Upper lobe of left lung (tissue), 4 donors: Measurements from ENCODE around the gene MT1H.

ENCODE experiments used
- POLR2A ChIP-seq, 4 donors: fragments of 450-650 bp; IDR thresholded peaks; one replicate each; pipeline ENCODE4 v1.5.1; 2016 to 2017; ENCODE audit warnings: antibody characterized with exemption in 4 of 4, mild to moderate bottlenecking in 2 of 4
- TF ChIP-seq, protein P1 (sequence below), 6 experiments: fragments of 450-650 bp in 4 of 6; fragments of 200-600 bp in 2 of 6; sonication (generic) in 2 of 6; IDR thresholded peaks; one replicate each; pipeline ENCODE4 v1.5.1; 2016 to 2019; ENCODE audit warnings: antibody characterized with exemption in 6 of 6

- TF ChIP-seq, protein P1, sequence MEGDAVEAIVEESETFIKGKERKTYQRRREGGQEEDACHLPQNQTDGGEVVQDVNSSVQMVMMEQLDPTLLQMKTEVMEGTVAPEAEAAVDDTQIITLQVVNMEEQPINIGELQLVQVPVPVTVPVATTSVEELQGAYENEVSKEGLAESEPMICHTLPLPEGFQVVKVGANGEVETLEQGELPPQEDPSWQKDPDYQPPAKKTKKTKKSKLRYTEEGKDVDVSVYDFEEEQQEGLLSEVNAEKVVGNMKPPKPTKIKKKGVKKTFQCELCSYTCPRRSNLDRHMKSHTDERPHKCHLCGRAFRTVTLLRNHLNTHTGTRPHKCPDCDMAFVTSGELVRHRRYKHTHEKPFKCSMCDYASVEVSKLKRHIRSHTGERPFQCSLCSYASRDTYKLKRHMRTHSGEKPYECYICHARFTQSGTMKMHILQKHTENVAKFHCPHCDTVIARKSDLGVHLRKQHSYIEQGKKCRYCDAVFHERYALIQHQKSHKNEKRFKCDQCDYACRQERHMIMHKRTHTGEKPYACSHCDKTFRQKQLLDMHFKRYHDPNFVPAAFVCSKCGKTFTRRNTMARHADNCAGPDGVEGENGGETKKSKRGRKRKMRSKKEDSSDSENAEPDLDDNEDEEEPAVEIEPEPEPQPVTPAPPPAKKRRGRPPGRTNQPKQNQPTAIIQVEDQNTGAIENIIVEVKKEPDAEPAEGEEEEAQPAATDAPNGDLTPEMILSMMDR (IDR thresholded peaks at IDR 0.05): no peak
- no peak for TF ChIP-seq POLR2A (IDR thresholded peaks at IDR 0.05)
These were observed 32.8 kb upstream of the MT1H start for GRCh38 chr16:56636616-56637413.
